Lung (tissue), 12 donors: ENCODE measurements around the gene ZNF236. TPM values are rescaled to one million over a fixed set of nuclear protein-coding genes. Genes with fewer than 3 reads are reported as not detected.

Source experiments
- ATAC-seq: fragments of 200-7000 bp; cut with Tn5 transposase; one replicate; pipeline ENCODE4 v1.9.1; 2020; ENCODE audit warnings: moderate number of reproducible peaks; ENCODE audit not compliant: insufficient read depth, low FRiP score
- DNase-seq, 3 donors: peaks; one replicate each; pipeline ENCODE4 v3.0.0-alpha.2; 2013 to 2017
- H3K27ac ChIP-seq, 2 donors: one replicate each; pipeline ENCODE4 v1.5.1; 2013; ENCODE audit warnings: mild to moderate bottlenecking in 2 of 2, moderate library complexity in 2 of 2, control low read depth in 1 of 2, inconsistent platforms in 1 of 2, low read depth in 1 of 2, low read length in 1 of 2
- H3K27me3 ChIP-seq, 3 donors: one replicate each; pipeline ENCODE4 v1.5.1; 2013; ENCODE audit warnings: low read length in 2 of 3; ENCODE audit not compliant: control insufficient read depth in 3 of 3, insufficient read depth in 3 of 3
- H3K36me3 ChIP-seq, 4 donors: one replicate each; pipeline ENCODE4 v1.5.1; 2013; ENCODE audit warnings: low read length in 4 of 4, mild to moderate bottlenecking in 1 of 4, moderate library complexity in 1 of 4; ENCODE audit not compliant: control insufficient read depth in 4 of 4, insufficient read depth in 4 of 4
- H3K4me1 ChIP-seq, 5 donors: one replicate each; pipeline ENCODE4 v1.5.1; 2013; ENCODE audit warnings: low read length in 5 of 5, mild to moderate bottlenecking in 2 of 5, moderate library complexity in 1 of 5; ENCODE audit not compliant: control insufficient read depth in 5 of 5, insufficient read depth in 5 of 5
- H3K4me3 ChIP-seq: one replicate; pipeline ENCODE4 v1.5.1; 2013; ENCODE audit warnings: mild to moderate bottlenecking, control low read depth, moderate library complexity
- H3K9ac ChIP-seq, 2 donors: one replicate each; pipeline ENCODE4 v1.5.1; 2013; ENCODE audit warnings: low read length in 2 of 2, control low read depth in 1 of 2; ENCODE audit not compliant: insufficient read depth in 1 of 2
- H3K9me3 ChIP-seq, 4 donors: one replicate each; pipeline ENCODE4 v1.5.1; 2013; ENCODE audit warnings: low read length in 3 of 4, mild to moderate bottlenecking in 1 of 4, moderate library complexity in 1 of 4; ENCODE audit not compliant: control insufficient read depth in 4 of 4, insufficient read depth in 3 of 4
- WGBS, 2 donors: extraction: QIAGEN DNeasy Blood & Tissue Kit; methylation state at CpG; one replicate each; pipeline ENCODE4 v1.1.7; 2013; 5-methylcytosine and 5-hydroxymethylcytosine counted together
- polyA plus RNA-seq, 2 donors: library from polyadenylated mRNA; stranded (reverse); fragments of 200-250 nt; gene quantifications; one replicate each; pipeline ENCODE4 v1.2.1, GENCODE V29; 2013
- total RNA-seq, 2 donors: library from RNA; depleted of rRNA in 1 of 2; stranded (reverse); fragments of >200 nt in 1 of 2; gene quantifications; one replicate each; pipeline ENCODE4 v1.2.1, GENCODE V29; 2014 to 2021
- TF ChIP-seq, protein P1 (sequence below): IDR thresholded peaks from 2 replicates; pipeline ENCODE4 v1.5.1; 2012; ENCODE audit warnings: mild to moderate bottlenecking; ENCODE audit errors: control extremely low read depth, extremely low read depth
- donor health status: control.
- donor health status: control.
- donor health status: Bipolar disorder and iron deficiency.
- donor health status: healthy.
- donor health status: DM: yes; HTN: yes; CAD: no.

The ZNF236 gene
- total and polyA plus RNA-seq, 4 donors = 2.4 to 23.1 (median 8.8) TPM

DNA sequence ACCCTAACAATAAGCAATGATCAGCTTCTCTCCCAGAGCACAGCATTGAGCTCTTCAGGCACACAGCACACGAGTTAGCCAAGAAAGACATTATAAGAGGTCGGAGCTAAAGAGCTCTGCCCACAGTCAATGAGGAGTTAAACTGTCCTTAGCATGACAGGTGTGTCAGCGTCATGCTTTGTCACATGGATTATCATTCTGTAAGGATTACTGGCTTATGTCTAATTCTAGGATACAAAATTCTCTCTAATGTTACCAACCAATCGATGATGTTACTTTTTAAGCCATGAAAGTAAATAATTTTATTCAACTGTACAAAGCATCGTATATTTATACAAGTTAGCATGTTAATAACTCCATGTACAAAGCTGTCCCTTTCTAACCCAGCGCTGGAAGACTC, 108.8 kb downstream of the ZNF236 start:
- peaks cover 0 to 16% (median 3%) of the 10 kb centered on the region in 5 donors for H3K4me1 ChIP-seq
- ATAC-seq (no peak), DNase-seq (no peak)
- TF ChIP-seq, protein P1, sequence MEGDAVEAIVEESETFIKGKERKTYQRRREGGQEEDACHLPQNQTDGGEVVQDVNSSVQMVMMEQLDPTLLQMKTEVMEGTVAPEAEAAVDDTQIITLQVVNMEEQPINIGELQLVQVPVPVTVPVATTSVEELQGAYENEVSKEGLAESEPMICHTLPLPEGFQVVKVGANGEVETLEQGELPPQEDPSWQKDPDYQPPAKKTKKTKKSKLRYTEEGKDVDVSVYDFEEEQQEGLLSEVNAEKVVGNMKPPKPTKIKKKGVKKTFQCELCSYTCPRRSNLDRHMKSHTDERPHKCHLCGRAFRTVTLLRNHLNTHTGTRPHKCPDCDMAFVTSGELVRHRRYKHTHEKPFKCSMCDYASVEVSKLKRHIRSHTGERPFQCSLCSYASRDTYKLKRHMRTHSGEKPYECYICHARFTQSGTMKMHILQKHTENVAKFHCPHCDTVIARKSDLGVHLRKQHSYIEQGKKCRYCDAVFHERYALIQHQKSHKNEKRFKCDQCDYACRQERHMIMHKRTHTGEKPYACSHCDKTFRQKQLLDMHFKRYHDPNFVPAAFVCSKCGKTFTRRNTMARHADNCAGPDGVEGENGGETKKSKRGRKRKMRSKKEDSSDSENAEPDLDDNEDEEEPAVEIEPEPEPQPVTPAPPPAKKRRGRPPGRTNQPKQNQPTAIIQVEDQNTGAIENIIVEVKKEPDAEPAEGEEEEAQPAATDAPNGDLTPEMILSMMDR = no peak
- H3K9ac ChIP-seq = no peak overlapping the region
- WGBS, 2 donors = 96 to 99% methylated on average over 6 of the region's 6 CpGs
- no peaks in the 10 kb centered on the region for H3K27me3 ChIP-seq
- peaks cover 10 to 22% (median 19%) of the 10 kb centered on the region in 4 donors for H3K36me3 ChIP-seq
- H3K4me3 ChIP-seq = no peak overlapping the region
- H3K27ac ChIP-seq = no peak overlapping the region
- H3K9me3 ChIP-seq = no peaks in the 10 kb centered on the region

DNA sequence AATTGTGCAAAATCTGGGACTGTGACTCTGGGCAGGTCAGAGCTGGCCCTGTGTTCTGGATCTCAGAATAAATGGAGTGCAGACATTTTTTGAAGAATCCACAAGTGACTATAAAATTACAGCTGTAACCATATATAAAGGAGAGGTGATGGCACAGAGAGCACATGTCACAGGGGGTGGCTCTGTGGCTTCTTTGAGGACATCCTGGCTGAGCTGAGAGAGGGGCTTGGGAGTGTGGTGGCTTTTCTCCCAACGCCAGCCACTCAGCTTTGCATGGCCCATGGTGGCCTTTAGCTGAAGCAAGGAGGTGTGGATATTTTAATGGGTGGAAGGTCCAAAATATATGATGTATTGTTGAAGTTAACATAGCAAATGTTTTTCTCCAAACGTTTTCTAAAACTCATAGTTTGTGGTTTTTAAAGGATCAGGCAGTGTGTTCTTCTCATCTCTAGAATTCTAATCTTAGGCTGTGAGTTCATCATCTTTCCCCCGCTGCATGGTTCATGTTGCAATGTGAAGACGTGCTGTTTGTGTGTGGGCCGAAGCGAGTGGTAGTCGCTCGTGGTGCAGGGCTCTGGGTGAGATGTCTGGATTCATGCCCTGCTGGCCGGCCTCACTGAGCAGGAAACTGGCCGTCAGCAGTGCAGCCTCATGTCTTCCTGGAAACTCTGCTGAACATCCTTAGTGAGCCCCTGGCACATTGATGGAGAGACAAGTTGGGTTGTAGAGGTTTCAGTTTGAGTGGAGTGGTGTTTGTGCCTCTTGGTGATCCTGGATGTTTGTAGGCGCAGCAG, 109.9 kb downstream of the ZNF236 start:
- H3K4me1 ChIP-seq = peaks cover 0 to 16% (median 3%) of the 10 kb centered on the region in 5 donors
- no peak overlapping the region for H3K27ac ChIP-seq
- H3K9me3 ChIP-seq = no peaks in the 10 kb centered on the region
- 71 to 73% methylated on average over 11 of the region's 11 CpGs for WGBS, 2 donors
- ATAC-seq (no peak), DNase-seq (peak; percentile 92 to 97 (median 94))
- no peak overlapping the region for H3K4me3 ChIP-seq
- peak overlapping the region in 1 of 2 donors; percentile 50 for H3K9ac ChIP-seq
- H3K36me3 ChIP-seq = peaks cover 9 to 19% (median 18%) of the 10 kb centered on the region in 4 donors
- H3K27me3 ChIP-seq = no peaks in the 10 kb centered on the region
- TF ChIP-seq, protein P1 = no peak

DNA sequence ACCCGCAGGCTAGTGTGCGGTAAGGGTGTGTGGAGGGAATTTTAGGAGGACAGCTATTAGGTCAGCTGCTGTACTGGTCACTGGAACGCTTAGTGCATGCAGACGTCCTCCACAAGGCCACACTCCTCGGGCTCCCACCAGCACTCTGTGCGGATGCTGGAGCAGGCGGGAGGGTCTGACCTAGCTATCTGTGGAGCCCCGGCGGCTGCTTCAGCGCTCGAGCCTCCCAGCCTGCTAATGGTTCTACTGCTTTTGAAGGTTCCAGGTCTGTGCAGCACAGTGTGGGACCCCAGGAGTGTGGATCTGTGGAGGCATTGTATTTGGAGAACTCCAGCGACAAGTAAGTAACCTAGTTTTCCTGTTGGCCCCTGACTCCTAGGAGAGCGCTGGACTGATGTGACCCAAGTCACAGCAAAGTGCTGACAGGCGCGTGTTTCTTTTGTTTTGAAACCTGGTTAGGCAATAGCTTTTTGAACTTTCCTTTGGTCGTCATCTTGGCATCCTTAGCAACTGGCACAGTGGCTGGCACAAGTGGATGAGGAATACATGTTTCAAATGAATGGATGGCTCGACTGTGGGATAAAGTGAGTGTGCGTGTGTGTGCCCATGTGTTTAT, 113.5 kb downstream of the ZNF236 start:
- peaks cover 0 to 16% (median 3%) of the 10 kb centered on the region in 5 donors for H3K4me1 ChIP-seq
- TF ChIP-seq, protein P1 = no peak
- H3K4me3 ChIP-seq = no peak overlapping the region
- no peaks in the 10 kb centered on the region for H3K27me3 ChIP-seq
- no peaks in the 10 kb centered on the region for H3K9me3 ChIP-seq
- H3K9ac ChIP-seq = no peak overlapping the region
- no peak for ATAC-seq
- no peak overlapping the region for H3K27ac ChIP-seq
- H3K36me3 ChIP-seq = peaks cover 8 to 24% (median 15%) of the 10 kb centered on the region in 4 donors
- 88 to 94% methylated on average over 18 of the region's 18 CpGs for WGBS, 2 donors
- no peak for DNase-seq
